ENCODE data around the gene ZNF600.
"Not testable (repeated sequence)": the region's sequence is repeated elsewhere in the genome, so short reads cannot be mapped to it uniquely, and the experiment has no call there.

Gene ZNF600

DNA sequence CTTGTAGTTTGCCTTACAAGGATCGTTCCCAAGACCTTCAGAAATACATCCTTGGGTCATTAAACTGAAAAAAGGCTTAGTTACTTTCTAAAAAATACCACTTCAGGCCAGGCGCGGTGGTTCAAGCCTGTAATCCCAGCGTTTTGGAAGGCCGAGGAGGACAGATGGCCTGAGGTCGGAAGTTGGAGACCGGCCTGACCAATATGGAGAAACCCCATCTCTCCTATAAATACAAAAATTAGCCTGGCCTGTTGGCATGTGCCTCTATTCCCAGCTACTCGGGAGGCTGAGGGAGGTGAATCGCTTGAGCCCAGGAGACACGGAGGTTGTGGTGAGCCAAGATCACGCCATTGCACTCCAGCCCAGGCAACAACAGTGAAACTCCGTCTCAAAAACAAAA, 37.1 kb upstream of the ZNF600 start:
- Histone ChIP-seq H3K9me3 (ENCODE audit: low read length) (peaks cover 3% of the 10 kb centered on the region; the same call in 1 of the 2 replicates), H3K9me2 (ENCODE audit: low read depth, low read length) (no peaks in the 10 kb centered on the region), H3K4me2 (ENCODE audit: low read length) (no peak overlapping the region), H3K27me3 (ENCODE audit: insufficient read depth, low read length) (no peaks in the 10 kb centered on the region), H3K36me3 (ENCODE audit: insufficient read depth, low read length) (peaks cover 9% of the 10 kb centered on the region), H3K79me2 (ENCODE audit: insufficient read depth, low read length) (no peaks in the 10 kb centered on the region), H3K4me3 (ENCODE audit: low read depth, low read length, poor library complexity, severe bottlenecking) (no peak overlapping the region), H3F3A (ENCODE audit: insufficient read depth, low read length) (no peaks in the 10 kb centered on the region), H3K9ac (ENCODE audit: low read length) (no peak overlapping the region), H2AFZ (ENCODE audit: low read length) (no peak overlapping the region), H4K20me1 (ENCODE audit: insufficient read depth, low read length) (no peaks in the 10 kb centered on the region), H3K4me1 (ENCODE audit: insufficient read depth, low read length, severe bottlenecking) (peaks cover 4% of the 10 kb centered on the region), H3K27ac (ENCODE audit: low read depth, low read length, poor library complexity, severe bottlenecking) (no peak overlapping the region)
- no peak for TF ChIP-seq EZH2 (IDR thresholded peaks at IDR 0.05; ENCODE audit: borderline replicate concordance, low read length)
- TF ChIP-seq, protein P1, sequence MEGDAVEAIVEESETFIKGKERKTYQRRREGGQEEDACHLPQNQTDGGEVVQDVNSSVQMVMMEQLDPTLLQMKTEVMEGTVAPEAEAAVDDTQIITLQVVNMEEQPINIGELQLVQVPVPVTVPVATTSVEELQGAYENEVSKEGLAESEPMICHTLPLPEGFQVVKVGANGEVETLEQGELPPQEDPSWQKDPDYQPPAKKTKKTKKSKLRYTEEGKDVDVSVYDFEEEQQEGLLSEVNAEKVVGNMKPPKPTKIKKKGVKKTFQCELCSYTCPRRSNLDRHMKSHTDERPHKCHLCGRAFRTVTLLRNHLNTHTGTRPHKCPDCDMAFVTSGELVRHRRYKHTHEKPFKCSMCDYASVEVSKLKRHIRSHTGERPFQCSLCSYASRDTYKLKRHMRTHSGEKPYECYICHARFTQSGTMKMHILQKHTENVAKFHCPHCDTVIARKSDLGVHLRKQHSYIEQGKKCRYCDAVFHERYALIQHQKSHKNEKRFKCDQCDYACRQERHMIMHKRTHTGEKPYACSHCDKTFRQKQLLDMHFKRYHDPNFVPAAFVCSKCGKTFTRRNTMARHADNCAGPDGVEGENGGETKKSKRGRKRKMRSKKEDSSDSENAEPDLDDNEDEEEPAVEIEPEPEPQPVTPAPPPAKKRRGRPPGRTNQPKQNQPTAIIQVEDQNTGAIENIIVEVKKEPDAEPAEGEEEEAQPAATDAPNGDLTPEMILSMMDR (IDR thresholded peaks at IDR 0.05; ENCODE audit: low read length): no peak

- H3K9me3 ChIP-seq (ENCODE audit: low read length); H3F3A ChIP-seq (ENCODE audit: insufficient read depth, low read length); H3K79me2 ChIP-seq (ENCODE audit: insufficient read depth, low read length); H3K9me2 ChIP-seq (ENCODE audit: low read depth, low read length); H2AFZ ChIP-seq (ENCODE audit: low read length); H3K27ac ChIP-seq (ENCODE audit: low read depth, low read length, poor library complexity, severe bottlenecking); H3K4me1 ChIP-seq (ENCODE audit: insufficient read depth, low read length, severe bottlenecking); H3K27me3 ChIP-seq (ENCODE audit: insufficient read depth, low read length); H4K20me1 ChIP-seq (ENCODE audit: insufficient read depth, low read length): not testable (repeated sequence)
- Histone ChIP-seq H3K4me3 (ENCODE audit: low read depth, low read length, poor library complexity, severe bottlenecking) (peak within 1 kb of the TSS; percentile 70), H3K9ac (ENCODE audit: low read length) (peak within 1 kb of the TSS; percentile 68), H3K4me2 (ENCODE audit: low read length) (peak within 1 kb of the TSS; percentile 70), H3K36me3 (ENCODE audit: insufficient read depth, low read length) (peaks cover 32% of the 10 kb centered on the region)
Measured at GRCh38 chr19:52821204-52821960, 34.8 kb upstream of the ZNF600 start, which contains the start of gene ZNF28. ZNF28 (minus strand) TSS chr19:52821633; CDS start chr19:52817958, 3,675 bp downstream.

DNA sequence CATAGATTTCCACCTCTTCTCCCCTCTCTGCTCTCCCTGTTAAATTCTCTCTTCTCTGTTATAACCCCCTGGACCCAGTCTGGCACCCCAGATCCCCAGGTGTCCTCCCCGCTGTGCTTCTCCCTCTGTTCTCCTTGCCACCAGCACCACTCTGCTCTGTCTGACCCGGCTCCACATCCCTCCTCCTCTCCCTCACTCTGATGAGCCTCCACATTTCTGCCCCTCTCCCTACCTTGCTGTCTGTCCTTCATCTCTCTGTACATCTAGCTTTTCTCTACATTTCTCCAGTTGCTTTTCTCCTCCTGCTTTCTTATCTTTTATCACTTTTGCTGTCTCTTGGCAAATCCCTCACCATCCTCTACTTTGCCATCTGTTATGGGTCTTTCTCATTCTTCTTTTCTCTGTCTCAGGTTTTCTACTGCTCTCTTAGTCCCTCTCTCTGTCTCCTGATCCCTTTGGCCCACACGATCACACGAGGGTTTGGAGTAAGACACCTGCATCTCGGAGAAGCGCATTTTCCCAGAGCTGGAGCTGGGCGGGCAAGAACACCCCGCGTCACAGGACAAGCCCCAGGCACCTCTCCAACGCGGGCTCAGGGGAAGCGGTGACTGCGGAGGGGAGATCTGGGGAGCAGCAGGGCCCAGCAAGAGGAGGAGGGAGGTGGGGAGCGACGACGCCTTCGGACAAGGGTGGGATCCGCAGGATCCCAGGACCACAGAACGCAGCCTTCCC, 34.0 kb upstream of the ZNF600 start:
- H3K36me3 ChIP-seq (ENCODE audit: insufficient read depth, low read length): peaks cover 39% of the 10 kb centered on the region
- not testable (repeated sequence) for H4K20me1 ChIP-seq (ENCODE audit: insufficient read depth, low read length); H3K79me2 ChIP-seq (ENCODE audit: insufficient read depth, low read length); H3K9me3 ChIP-seq (ENCODE audit: low read length); H3K9me2 ChIP-seq (ENCODE audit: low read depth, low read length); H2AFZ ChIP-seq (ENCODE audit: low read length); H3K27ac ChIP-seq (ENCODE audit: low read depth, low read length, poor library complexity, severe bottlenecking); H3F3A ChIP-seq (ENCODE audit: insufficient read depth, low read length); H3K27me3 ChIP-seq (ENCODE audit: insufficient read depth, low read length); H3K4me1 ChIP-seq (ENCODE audit: insufficient read depth, low read length, severe bottlenecking)
- H3K4me3 ChIP-seq (ENCODE audit: low read depth, low read length, poor library complexity, severe bottlenecking): peak overlapping the region; percentile 70
- H3K9ac ChIP-seq (ENCODE audit: low read length): peak overlapping the region; percentile 68
- H3K4me2 ChIP-seq (ENCODE audit: low read length): peak overlapping the region; percentile 70

GRCh38 chr19:52809801-52810200, 23.2 kb upstream of the ZNF600 start:
- Histone ChIP-seq H3K9me2 (ENCODE audit: low read depth, low read length) (no peaks in the 10 kb centered on the region), H3K79me2 (ENCODE audit: insufficient read depth, low read length) (no peaks in the 10 kb centered on the region), H3K36me3 (ENCODE audit: insufficient read depth, low read length) (peaks cover 74% of the 10 kb centered on the region), H3K4me1 (ENCODE audit: insufficient read depth, low read length, severe bottlenecking) (no peaks in the 10 kb centered on the region), H3K9ac (ENCODE audit: low read length) (no peak overlapping the region), H3K27me3 (ENCODE audit: insufficient read depth, low read length) (no peaks in the 10 kb centered on the region), H4K20me1 (ENCODE audit: insufficient read depth, low read length) (no peaks in the 10 kb centered on the region), H3K4me2 (ENCODE audit: low read length) (no peak overlapping the region), H3K27ac (ENCODE audit: low read depth, low read length, poor library complexity, severe bottlenecking) (no peak overlapping the region), H3K4me3 (ENCODE audit: low read depth, low read length, poor library complexity, severe bottlenecking) (no peak overlapping the region), H2AFZ (ENCODE audit: low read length) (no peak overlapping the region), H3K9me3 (ENCODE audit: low read length) (peaks cover 11% of the 10 kb centered on the region; the same call in 1 of the 2 replicates), H3F3A (ENCODE audit: insufficient read depth, low read length) (no peaks in the 10 kb centered on the region)
- TF ChIP-seq, protein P1 (IDR thresholded peaks at IDR 0.05; ENCODE audit: low read length): no peak
- no peak for TF ChIP-seq EZH2 (IDR thresholded peaks at IDR 0.05; ENCODE audit: borderline replicate concordance, low read length)

- H3F3A ChIP-seq (ENCODE audit: insufficient read depth, low read length); H2AFZ ChIP-seq (ENCODE audit: low read length); H3K27ac ChIP-seq (ENCODE audit: low read depth, low read length, poor library complexity, severe bottlenecking); H3K27me3 ChIP-seq (ENCODE audit: insufficient read depth, low read length); H3K4me2 ChIP-seq (ENCODE audit: low read length); H3K9me2 ChIP-seq (ENCODE audit: low read depth, low read length); H3K79me2 ChIP-seq (ENCODE audit: insufficient read depth, low read length); H3K4me3 ChIP-seq (ENCODE audit: low read depth, low read length, poor library complexity, severe bottlenecking); H3K4me1 ChIP-seq (ENCODE audit: insufficient read depth, low read length, severe bottlenecking); H3K9ac ChIP-seq (ENCODE audit: low read length); H4K20me1 ChIP-seq (ENCODE audit: insufficient read depth, low read length): not testable (repeated sequence)
- Histone ChIP-seq H3K36me3 (ENCODE audit: insufficient read depth, low read length) (peaks cover 59% of the 10 kb centered on the region), H3K9me3 (ENCODE audit: low read length) (peaks cover 48% of the 10 kb centered on the region)
Measured at GRCh38 chr19:52799950-52800640, 13.5 kb upstream of the ZNF600 start.

All from OCI-LY1 (cell line).